Measurements from ENCODE around the gene SPECC1.

DNA sequence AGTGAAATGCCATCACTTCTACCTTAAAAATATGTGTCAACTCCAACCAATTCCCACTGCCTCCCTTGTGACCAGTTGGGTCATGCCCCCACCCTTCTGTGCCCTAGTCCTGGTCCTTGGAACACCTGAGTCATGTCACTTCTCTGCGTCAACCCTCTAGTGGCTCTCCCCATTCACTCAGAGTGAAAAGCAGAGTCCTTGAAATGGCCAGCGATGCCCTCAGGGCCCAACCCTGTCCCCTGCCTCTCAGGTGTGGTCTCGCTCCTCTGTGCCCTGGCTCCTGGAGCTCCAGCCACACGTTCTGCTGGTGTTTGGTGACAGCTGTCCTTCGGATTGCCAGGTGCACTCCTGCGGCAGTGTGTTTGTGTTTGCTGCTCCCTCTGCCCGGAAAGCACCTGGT, 89.2 kb downstream of the SPECC1 start:
- TF ChIP-seq POLR2AphosphoS5 (IDR thresholded peaks at IDR 0.05): no peak
- TF ChIP-seq, protein P1, sequence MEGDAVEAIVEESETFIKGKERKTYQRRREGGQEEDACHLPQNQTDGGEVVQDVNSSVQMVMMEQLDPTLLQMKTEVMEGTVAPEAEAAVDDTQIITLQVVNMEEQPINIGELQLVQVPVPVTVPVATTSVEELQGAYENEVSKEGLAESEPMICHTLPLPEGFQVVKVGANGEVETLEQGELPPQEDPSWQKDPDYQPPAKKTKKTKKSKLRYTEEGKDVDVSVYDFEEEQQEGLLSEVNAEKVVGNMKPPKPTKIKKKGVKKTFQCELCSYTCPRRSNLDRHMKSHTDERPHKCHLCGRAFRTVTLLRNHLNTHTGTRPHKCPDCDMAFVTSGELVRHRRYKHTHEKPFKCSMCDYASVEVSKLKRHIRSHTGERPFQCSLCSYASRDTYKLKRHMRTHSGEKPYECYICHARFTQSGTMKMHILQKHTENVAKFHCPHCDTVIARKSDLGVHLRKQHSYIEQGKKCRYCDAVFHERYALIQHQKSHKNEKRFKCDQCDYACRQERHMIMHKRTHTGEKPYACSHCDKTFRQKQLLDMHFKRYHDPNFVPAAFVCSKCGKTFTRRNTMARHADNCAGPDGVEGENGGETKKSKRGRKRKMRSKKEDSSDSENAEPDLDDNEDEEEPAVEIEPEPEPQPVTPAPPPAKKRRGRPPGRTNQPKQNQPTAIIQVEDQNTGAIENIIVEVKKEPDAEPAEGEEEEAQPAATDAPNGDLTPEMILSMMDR (IDR thresholded peaks at IDR 0.05): no peak
- no peak for TF ChIP-seq EP300 (IDR thresholded peaks at IDR 0.05)
- no peak for TF ChIP-seq POLR2A (IDR thresholded peaks at IDR 0.05)

Measured in sigmoid colon (tissue), 4 donors.